BLaER1 treated with 17β-estradiol and CSF1 and Interleukin-3, amounts not matched to agents 10 nM and 100 nM (cell line): Measurements from ENCODE around the gene TCF12.

Experiments used
- H3K27ac ChIP-seq, 11 experiments: shearing (Covaris generic); formaldehyde crosslinking; 2 replicates each; pipeline ENCODE4 v1.8.1; 2022
- H3K27me3 ChIP-seq, 11 experiments: shearing (Covaris generic); formaldehyde crosslinking; 2 replicates each; pipeline ENCODE4 v1.8.1; 2022
- H3K36me3 ChIP-seq, 11 experiments: shearing (Covaris generic); formaldehyde crosslinking; 2 replicates each; pipeline ENCODE4 v1.8.1; 2022
- H3K4me1 ChIP-seq, 10 experiments: shearing (Covaris generic); formaldehyde crosslinking; 2 replicates each; pipeline ENCODE4 v1.8.1; 2022
- H3K4me2 ChIP-seq, 11 experiments: shearing (Covaris generic); formaldehyde crosslinking; 2 replicates each; pipeline ENCODE4 v1.8.1; 2022
- H3K4me3 ChIP-seq, 10 experiments: shearing (Covaris generic); formaldehyde crosslinking; 2 replicates each; pipeline ENCODE4 v1.8.1; 2022
- H3K9ac ChIP-seq, 11 experiments: shearing (Covaris generic); formaldehyde crosslinking; 2 replicates each; pipeline ENCODE4 v1.8.1; 2022
- H3K9me3 ChIP-seq, 11 experiments: shearing (Covaris generic); formaldehyde crosslinking; replicated peaks in 1 of 11; 2 replicates each; pipeline ENCODE4 v1.8.1; 2022
- H4K20me1 ChIP-seq, 11 experiments: shearing (Covaris generic); formaldehyde crosslinking; 2 replicates each; pipeline ENCODE4 v1.8.1; 2022
- Cebpa-rat ChIP-seq, 11 experiments: shearing (Covaris generic); IDR thresholded peaks; 2 replicates each; pipeline ENCODE4 v1.8.1; 2022

The TCF12 gene

DNA sequence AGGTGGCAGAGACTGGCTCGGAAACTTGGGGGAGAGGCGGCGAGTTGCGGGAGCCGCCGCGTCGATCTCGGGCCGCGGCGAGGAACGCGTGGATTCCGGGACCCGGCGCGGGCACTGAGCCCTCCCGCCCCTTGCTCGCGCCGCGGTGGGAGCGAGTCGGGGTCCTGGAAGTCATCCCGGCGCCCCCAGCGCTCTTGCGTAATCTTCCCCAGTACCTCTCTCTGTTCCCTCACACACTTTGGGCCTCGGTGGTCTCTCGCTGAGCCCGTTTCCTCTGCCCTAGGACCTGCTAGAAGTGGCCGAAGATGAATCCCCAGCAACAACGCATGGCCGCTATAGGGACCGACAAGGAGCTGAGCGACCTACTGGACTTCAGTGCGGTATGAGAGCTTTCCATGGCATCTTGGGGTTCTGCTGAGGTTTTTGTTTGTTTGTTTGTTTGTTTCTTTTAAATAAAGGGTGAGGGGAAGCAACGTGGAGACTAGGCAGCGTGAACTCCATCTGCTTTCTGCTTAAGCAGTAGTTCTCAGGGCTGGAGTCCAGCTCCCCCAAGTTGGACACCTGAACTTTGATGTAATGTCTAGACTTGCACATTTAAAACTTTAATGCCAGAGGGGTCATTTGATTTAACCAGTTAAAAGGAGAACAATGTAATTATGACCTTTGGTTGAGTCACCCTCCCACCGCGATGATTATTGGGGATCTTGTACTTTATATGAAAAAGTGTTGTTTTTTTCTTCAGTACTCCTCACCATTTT lies 1.3 kb downstream of the TCF12 start:
- Histone ChIP-seq H3K27ac (peak overlapping the region; percentile 98 to 100 (median 99)), H3K9ac (peak overlapping the region; percentile 95 to 100 (median 99))

DNA sequence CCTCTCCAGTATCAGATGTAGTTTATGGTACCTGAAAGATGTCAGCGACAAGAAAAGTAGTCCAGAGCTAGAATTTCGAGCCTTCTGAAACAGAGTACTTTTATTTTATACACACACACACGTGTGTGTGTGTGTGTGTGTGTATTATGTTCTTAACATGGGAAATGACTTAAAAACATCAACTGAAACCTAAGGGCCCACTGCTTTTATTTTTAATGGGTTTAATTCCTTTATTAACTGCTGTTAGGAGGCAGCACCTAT lies 1.9 kb downstream of the TCF12 start:
- TF ChIP-seq Cebpa-rat (IDR thresholded peaks at IDR 0.05), result no peak
- peak overlapping the region; percentile 95 to 100 (median 99) for H3K9ac ChIP-seq
- peaks cover 16 to 45% (median 34%) of the 10 kb centered on the region in 11 experiments; a peak in 21 of 22 replicates for H3K36me3 ChIP-seq
- H4K20me1 ChIP-seq, result peaks cover 0 to 30% (median 9%) of the 10 kb centered on the region in 11 experiments; a peak in 10 of 22 replicates
- H3K27ac ChIP-seq, result peak overlapping the region; percentile 98 to 100 (median 99); a peak in 20 of 22 replicates
- H3K4me1 ChIP-seq, result peaks cover 17 to 62% (median 41%) of the 10 kb centered on the region in 10 experiments
- peak overlapping the region; percentile 62 to 93 (median 84) for H3K4me2 ChIP-seq
- H3K27me3 ChIP-seq, result no peaks in the 10 kb centered on the region
- H3K9me3 ChIP-seq, result peaks cover 0 to 15% (median 6%) of the 10 kb centered on the region in 11 experiments; a peak in 10 of 22 replicates
- H3K4me3 ChIP-seq, result peak overlapping the region; percentile 87 to 100 (median 96)

More for the DNA sequence above, 1.3 kb downstream of the TCF12 start:
- TF ChIP-seq Cebpa-rat (IDR thresholded peaks at IDR 0.05), result peak in 9 of 11 experiments; percentile 11 to 88 (median 64); a peak in 15 of 22 replicates
- Histone ChIP-seq H4K20me1 (peaks cover 0 to 29% (median 9%) of the 10 kb centered on the region in 11 experiments; a peak in 10 of 22 replicates), H3K9me3 (peaks cover 0 to 15% (median 6%) of the 10 kb centered on the region in 11 experiments; a peak in 10 of 22 replicates), H3K36me3 (peaks cover 14 to 42% (median 31%) of the 10 kb centered on the region in 11 experiments; a peak in 21 of 22 replicates), H3K27me3 (no peaks in the 10 kb centered on the region), H3K4me2 (peak overlapping the region; percentile 62 to 93 (median 84)), H3K4me3 (peak overlapping the region; percentile 87 to 100 (median 96)), H3K4me1 (peaks cover 17 to 62% (median 41%) of the 10 kb centered on the region in 10 experiments)

DNA sequence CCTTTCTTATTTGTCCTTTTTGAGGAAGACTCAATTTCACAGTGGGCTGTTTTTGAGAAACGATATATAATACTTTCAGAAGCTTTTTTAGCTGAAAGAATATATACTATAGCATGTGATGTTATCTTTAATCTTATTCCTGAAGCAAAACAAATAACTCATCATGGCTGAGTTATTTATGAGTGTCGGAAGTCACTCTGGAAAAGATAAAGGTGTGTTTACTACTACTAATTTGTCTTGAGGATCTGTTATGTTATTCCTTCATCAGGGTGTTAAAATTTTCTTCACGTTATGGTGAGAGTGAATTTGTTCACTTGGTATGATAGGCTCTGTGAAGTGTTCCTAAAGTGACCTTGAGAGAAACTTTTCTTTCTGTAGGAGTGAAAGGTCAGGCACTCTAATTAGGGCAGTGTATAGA lies 4.7 kb downstream of the TCF12 start:
- Histone ChIP-seq H3K4me1 (peaks cover 3 to 66% (median 27%) of the 10 kb centered on the region in 10 experiments; a peak in 19 of 20 replicates), H3K27me3 (no peaks in the 10 kb centered on the region), H3K9me3 (no peaks in the 10 kb centered on the region), H4K20me1 (peaks cover 9 to 59% (median 31%) of the 10 kb centered on the region in 11 experiments; a peak in 16 of 22 replicates), H3K4me3 (peak overlapping the region in 2 of 10 experiments; percentile 95 to 97; a peak in 2 of 20 replicates), H3K9ac (0 out of 22 replicates have a peak overlapping the region, but pooled peaks of 2 of the 11 experiments have one; percentile 0 to 36), H3K36me3 (peaks cover 26 to 74% (median 62%) of the 10 kb centered on the region in 11 experiments; a peak in 21 of 22 replicates), H3K27ac (no peak overlapping the region), H3K4me2 (peak overlapping the region in 4 of 11 experiments; percentile 10 to 84 (median 82); a peak in 9 of 22 replicates)
- TF ChIP-seq Cebpa-rat (IDR thresholded peaks at IDR 0.05), result no peak

DNA sequence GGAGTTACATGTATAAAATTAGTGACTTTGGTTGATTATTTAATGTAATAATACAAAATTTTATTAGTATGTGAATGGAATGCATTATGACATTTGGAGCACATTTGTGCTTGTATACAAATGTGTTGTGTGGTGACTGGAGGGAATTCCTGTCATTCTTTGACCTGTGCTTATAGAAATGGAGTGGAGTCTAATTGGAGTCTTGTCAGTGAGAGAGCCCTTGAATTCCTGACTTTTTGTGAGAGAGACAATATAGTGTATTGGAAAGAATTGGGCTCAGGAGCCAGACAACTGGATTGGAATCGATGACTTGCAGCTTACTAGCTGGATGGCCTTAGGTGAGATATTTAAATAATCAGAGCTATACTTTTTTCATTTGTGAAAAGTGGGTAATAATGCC lies 9.4 kb downstream of the TCF12 start:
- no peak overlapping the region for H3K27ac ChIP-seq
- no peaks in the 10 kb centered on the region for H3K27me3 ChIP-seq
- peaks cover 65 to 98% (median 96%) of the 10 kb centered on the region in 11 experiments for H3K36me3 ChIP-seq
- peaks cover 0 to 8% (median 0%) of the 10 kb centered on the region in 11 experiments; a peak in 5 of 22 replicates for H3K9me3 ChIP-seq
- peaks cover 9 to 93% (median 59%) of the 10 kb centered on the region in 11 experiments; a peak in 17 of 22 replicates for H4K20me1 ChIP-seq
- H3K9ac ChIP-seq, result no peak overlapping the region
- no peak for TF ChIP-seq Cebpa-rat (IDR thresholded peaks at IDR 0.05)
- no peak overlapping the region; a peak in 1 of 22 replicates for H3K4me2 ChIP-seq
- H3K4me3 ChIP-seq, result no peak overlapping the region
- peaks cover 0 to 88% (median 10%) of the 10 kb centered on the region in 10 experiments; a peak in 14 of 20 replicates for H3K4me1 ChIP-seq

DNA sequence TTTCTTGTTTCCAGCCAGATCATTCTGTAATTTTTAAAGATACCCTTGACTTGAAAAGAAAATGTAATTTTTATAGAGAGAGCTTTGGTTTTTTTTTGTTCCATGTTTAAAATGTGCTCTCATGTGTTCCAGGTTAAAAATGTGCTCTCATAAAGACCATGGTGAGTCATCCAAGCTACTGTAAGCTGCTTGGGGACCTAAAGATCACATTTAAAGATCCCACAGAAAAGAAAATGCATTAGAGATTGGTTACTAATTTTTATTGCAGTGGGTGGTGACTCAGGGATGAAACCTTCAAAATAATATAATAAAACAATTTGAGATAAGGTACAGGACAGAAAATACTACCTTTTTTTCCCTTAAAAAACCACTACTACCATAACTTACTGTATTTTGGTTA lies 11.0 kb downstream of the TCF12 start:
- no peak overlapping the region for H3K9ac ChIP-seq
- H3K9me3 ChIP-seq, result peaks cover 4 to 15% (median 9%) of the 10 kb centered on the region in 11 experiments; a peak in 20 of 22 replicates
- H3K4me2 ChIP-seq, result peak overlapping the region in 2 of 11 experiments; percentile 36 to 37; a peak in 3 of 22 replicates
- no peaks in the 10 kb centered on the region for H3K27me3 ChIP-seq
- H3K4me3 ChIP-seq, result no peak overlapping the region
- peaks cover 0 to 79% (median 5%) of the 10 kb centered on the region in 10 experiments; a peak in 11 of 20 replicates for H3K4me1 ChIP-seq
- peaks cover 9 to 92% (median 62%) of the 10 kb centered on the region in 11 experiments; a peak in 17 of 22 replicates for H4K20me1 ChIP-seq
- H3K27ac ChIP-seq, result no peak overlapping the region
- H3K36me3 ChIP-seq, result peaks cover 66 to 98% (median 93%) of the 10 kb centered on the region in 11 experiments
- no peak for TF ChIP-seq Cebpa-rat (IDR thresholded peaks at IDR 0.05)

DNA sequence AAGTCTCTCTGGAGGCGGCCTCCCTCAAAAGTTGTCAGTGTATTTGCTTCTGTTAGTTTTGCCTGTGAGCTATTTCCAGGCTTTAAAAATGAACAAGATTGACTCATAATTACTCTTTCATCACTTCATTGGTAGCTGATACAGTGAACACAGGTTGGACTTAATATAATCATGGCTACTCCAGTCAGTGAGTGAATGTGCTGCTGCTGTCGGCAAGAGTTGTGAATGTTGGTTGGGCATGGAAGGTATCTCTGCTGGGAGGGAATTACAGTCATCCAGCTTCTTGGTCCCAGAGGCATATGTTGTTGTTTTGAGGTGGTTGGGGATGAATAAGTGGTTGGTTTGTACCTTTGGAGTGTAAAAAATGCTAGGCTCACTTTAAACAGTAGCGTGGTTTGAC lies 11.5 kb downstream of the TCF12 start:
- H3K4me3 ChIP-seq, result no peak overlapping the region
- H3K9me3 ChIP-seq, result peaks cover 9 to 20% (median 14%) of the 10 kb centered on the region in 11 experiments
- peaks cover 9 to 97% (median 67%) of the 10 kb centered on the region in 11 experiments; a peak in 17 of 22 replicates for H4K20me1 ChIP-seq
- TF ChIP-seq Cebpa-rat (IDR thresholded peaks at IDR 0.05), result no peak
- no peak overlapping the region for H3K9ac ChIP-seq
- H3K36me3 ChIP-seq, result peaks cover 66 to 98% (median 93%) of the 10 kb centered on the region in 11 experiments
- H3K27me3 ChIP-seq, result no peaks in the 10 kb centered on the region
- no peak overlapping the region for H3K27ac ChIP-seq
- H3K4me2 ChIP-seq, result peak overlapping the region in 1 of 11 experiments; percentile 42; a peak in 1 of 22 replicates
- H3K4me1 ChIP-seq, result peaks cover 0 to 78% (median 5%) of the 10 kb centered on the region in 10 experiments; a peak in 11 of 20 replicates

DNA sequence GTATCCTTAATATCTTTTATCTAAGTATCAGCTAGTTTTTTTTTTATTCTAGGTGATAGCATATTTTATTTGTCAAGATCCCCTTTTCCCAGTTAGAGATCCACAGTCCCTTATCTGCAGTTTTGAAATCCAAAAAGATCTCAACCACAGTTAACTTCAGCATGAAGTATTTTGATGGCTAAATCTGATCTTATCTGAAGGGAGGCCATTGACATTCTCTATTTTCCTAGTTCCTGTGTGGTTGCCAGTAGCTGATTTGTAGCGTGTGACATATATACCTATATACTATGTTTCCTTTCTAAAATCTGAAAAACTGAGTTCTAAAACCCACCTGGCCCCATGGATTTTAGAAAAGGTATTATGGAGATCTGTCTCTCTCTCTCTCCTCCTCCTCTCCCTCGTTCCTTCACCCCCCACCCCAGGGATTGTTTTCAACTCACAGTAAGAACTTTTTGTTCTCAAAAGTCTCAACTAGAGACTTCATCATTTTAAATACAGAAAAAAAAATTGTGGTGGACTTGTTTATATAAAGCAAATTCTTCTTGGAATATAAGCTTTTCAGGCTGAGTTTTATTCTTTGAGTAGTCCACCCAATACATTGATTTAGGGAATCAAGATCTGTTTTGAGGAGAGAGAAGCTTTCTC lies 12.3 kb downstream of the TCF12 start:
- peak overlapping the region in 2 of 11 experiments; percentile 42 to 61; a peak in 1 of 22 replicates for H3K4me2 ChIP-seq
- no peaks in the 10 kb centered on the region for H3K27me3 ChIP-seq
- H3K36me3 ChIP-seq, result peaks cover 73 to 100% (median 96%) of the 10 kb centered on the region in 11 experiments
- H3K4me1 ChIP-seq, result peaks cover 0 to 77% (median 5%) of the 10 kb centered on the region in 10 experiments; a peak in 11 of 20 replicates
- no peak overlapping the region for H3K9ac ChIP-seq
- peaks cover 18 to 29% (median 23%) of the 10 kb centered on the region in 11 experiments for H3K9me3 ChIP-seq
- peaks cover 9 to 100% (median 70%) of the 10 kb centered on the region in 11 experiments; a peak in 17 of 22 replicates for H4K20me1 ChIP-seq
- no peak for TF ChIP-seq Cebpa-rat (IDR thresholded peaks at IDR 0.05)
- H3K4me3 ChIP-seq, result no peak overlapping the region
- no peak overlapping the region for H3K27ac ChIP-seq
